Esophagus squamous epithelium (tissue), 5 donors: Measurements from ENCODE around the gene AGAP2. TPM values are rescaled to one million over a fixed set of nuclear protein-coding genes. Genes with fewer than 3 reads are reported as not detected.

Source experiments
- DNase-seq: peaks from one replicate; lab custom pipeline; 2025; lab: John Stamatoyannopoulos, UW
- H3K27ac ChIP-seq, 4 donors: fragments of 200-600 bp; sonication (generic); one replicate each; pipeline ENCODE4 v1.5.1; 2016 to 2019; ENCODE audit warnings: mild to moderate bottlenecking in 1 of 4
- H3K27me3 ChIP-seq, 4 donors: fragments of 200-600 bp; sonication (generic); 1 replicate in 3 of 4; 2 replicates in 1 of 4; pipeline versions ENCODE4 v1.5.1 to v1.6.0; 2017 to 2021; ENCODE audit warnings: antibody characterized with exemption in 1 of 4
- H3K36me3 ChIP-seq, 3 donors: fragments of 200-600 bp; sonication (generic); one replicate each; pipeline ENCODE4 v1.5.1; 2016 to 2019
- H3K4me1 ChIP-seq, 3 donors: fragments of 200-600 bp; sonication (generic); one replicate each; pipeline ENCODE4 v1.5.1; 2017 to 2019
- H3K4me3 ChIP-seq, 4 donors: fragments of 200-600 bp; sonication (generic); 1 replicate in 3 of 4; 2 replicates in 1 of 4; pipeline ENCODE4 v1.5.1; 2016 to 2019; ENCODE audit warnings: mild to moderate bottlenecking in 2 of 4, moderate library complexity in 1 of 4
- H3K9me3 ChIP-seq, 3 donors: fragments of 200-600 bp; sonication (generic); one replicate each; pipeline ENCODE4 v1.5.1; 2016 to 2019
- POLR2A ChIP-seq, 4 donors: fragments of 450-650 bp; IDR thresholded peaks; one replicate each; pipeline ENCODE4 v1.6.1; 2017; ENCODE audit warnings: antibody characterized with exemption in 4 of 4, mild to moderate bottlenecking in 4 of 4, moderate library complexity in 3 of 4
- WGBS, 2 donors: methylation state at CpG; one replicate each; pipeline ENCODE4 v1.1.5; 2018; 5-methylcytosine and 5-hydroxymethylcytosine counted together
- intact Hi-C: fragments of 100-400 bp; cut with DNase I; formaldehyde crosslinking; loops from one replicate; pipeline ENCODE4 v1.15.0; 2022
- total RNA-seq, 4 donors: library from RNA; depleted of rRNA; stranded (reverse); fragments of >200 nt; gene quantifications; one replicate each; pipeline ENCODE4 v1.1.0, GENCODE V29; 2016
- TF ChIP-seq, protein P1 (sequence below), 6 experiments: fragments of 450-650 bp in 4 of 6; fragments of 200-600 bp in 2 of 6; sonication (generic) in 2 of 6; IDR thresholded peaks; one replicate each; pipeline ENCODE4 v1.5.1; 2016 to 2019; ENCODE audit warnings: antibody characterized with exemption in 6 of 6, mild to moderate bottlenecking in 4 of 6, moderate library complexity in 4 of 6
- donor health status: DM: yes; HTN: yes; CAD: no.

AGAP2 gene
- total RNA-seq, 4 donors from 2014 or later = 0.88 to 2.3 (median 1.3) TPM

DNA sequence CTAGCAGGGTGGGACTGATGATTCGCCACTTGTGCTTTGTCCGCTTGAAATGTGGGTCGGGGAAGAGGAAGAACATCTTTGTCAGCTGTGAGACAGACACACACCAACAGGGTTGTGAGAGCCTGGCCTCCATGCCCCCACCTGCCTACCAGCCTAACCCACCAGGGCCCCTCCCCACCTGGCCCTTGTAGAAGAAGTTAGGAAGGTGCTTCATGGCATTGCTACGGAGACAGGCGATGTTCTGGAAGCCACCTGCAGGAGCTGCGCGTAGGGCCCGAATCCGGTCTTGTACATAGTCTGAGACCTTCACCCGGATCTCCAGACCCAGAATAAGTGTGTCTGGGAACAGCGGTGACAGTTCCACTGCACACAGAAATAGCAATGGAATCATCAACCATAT is 31.1 kb upstream of the AGAP2 start:
- Histone ChIP-seq H3K27me3 (peaks cover 0 to 29% (median 8%) of the 10 kb centered on the region in 4 donors), H3K4me3 (no peak overlapping the region), H3K4me1 (peaks cover 34 to 54% (median 39%) of the 10 kb centered on the region in 3 donors), H3K9me3 (no peaks in the 10 kb centered on the region), H3K27ac (no peak overlapping the region), H3K36me3 (peaks cover 0 to 38% (median 5%) of the 10 kb centered on the region in 3 donors)
- DNase-seq = no peak
- 94 to 100% methylated on average over 2 to 9 of the region's 11 CpGs for WGBS, 2 donors
- TF ChIP-seq, protein P1, sequence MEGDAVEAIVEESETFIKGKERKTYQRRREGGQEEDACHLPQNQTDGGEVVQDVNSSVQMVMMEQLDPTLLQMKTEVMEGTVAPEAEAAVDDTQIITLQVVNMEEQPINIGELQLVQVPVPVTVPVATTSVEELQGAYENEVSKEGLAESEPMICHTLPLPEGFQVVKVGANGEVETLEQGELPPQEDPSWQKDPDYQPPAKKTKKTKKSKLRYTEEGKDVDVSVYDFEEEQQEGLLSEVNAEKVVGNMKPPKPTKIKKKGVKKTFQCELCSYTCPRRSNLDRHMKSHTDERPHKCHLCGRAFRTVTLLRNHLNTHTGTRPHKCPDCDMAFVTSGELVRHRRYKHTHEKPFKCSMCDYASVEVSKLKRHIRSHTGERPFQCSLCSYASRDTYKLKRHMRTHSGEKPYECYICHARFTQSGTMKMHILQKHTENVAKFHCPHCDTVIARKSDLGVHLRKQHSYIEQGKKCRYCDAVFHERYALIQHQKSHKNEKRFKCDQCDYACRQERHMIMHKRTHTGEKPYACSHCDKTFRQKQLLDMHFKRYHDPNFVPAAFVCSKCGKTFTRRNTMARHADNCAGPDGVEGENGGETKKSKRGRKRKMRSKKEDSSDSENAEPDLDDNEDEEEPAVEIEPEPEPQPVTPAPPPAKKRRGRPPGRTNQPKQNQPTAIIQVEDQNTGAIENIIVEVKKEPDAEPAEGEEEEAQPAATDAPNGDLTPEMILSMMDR (IDR thresholded peaks at IDR 0.05) = no peak
- TF ChIP-seq POLR2A (IDR thresholded peaks at IDR 0.05) = no peak
- intact Hi-C loops = no loop called here

DNA sequence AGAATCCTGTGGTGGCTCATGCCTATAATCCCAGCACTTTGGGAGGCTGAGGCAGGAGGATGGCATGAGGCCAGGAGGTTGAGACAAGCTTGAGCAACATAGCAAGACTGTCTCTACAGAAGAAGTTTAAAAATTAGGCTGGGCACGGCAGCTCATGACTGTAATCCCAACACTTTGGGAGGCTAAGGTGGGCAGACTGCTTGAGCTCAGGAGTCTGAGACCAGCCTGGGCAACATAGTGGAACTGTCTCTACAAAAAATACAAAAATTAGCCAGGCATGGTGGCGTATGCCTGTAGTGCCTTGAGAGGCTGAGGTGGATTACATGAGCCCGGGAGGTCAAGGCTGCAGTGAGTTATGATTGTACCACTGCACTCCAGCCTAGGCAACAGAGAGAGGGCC is 29.3 kb upstream of the AGAP2 start:
- no peak for TF ChIP-seq POLR2A (IDR thresholded peaks at IDR 0.05)
- TF ChIP-seq, protein P1 (IDR thresholded peaks at IDR 0.05) = no peak
- Histone ChIP-seq H3K9me3 (no peaks in the 10 kb centered on the region), H3K36me3 (peaks cover 0 to 33% (median 5%) of the 10 kb centered on the region in 3 donors), H3K27ac (no peak overlapping the region), H3K4me1 (peaks cover 33 to 45% (median 35%) of the 10 kb centered on the region in 3 donors), H3K27me3 (peaks cover 0 to 46% (median 10%) of the 10 kb centered on the region in 4 donors), H3K4me3 (no peak overlapping the region)
- no peak for DNase-seq
- WGBS, 2 donors = 88 to 95% methylated on average over 3 of the region's 3 CpGs
- intact Hi-C loops = no loop called here

DNA sequence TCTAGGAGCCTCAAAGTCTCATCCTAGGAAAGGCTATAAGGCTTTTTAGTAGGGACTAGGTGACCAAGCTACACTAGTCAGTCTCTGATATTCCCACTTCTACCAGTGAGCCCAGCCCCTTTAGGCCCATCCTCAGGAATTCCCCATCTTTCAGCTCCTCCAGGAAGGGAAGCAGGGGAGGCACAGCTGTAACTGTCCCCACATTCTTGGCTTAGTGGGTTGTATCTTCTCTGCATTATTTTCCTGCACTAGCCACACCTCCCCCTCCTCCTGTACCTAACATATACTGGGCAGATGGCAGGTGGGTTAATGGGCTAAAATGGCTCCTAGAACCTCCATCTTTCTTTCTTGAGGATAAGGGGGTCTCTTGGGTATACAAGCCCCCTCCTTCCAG is 28.8 kb upstream of the AGAP2 start:
- no peak overlapping the region for H3K4me3 ChIP-seq
- no peak for DNase-seq
- H3K27ac ChIP-seq = no peak overlapping the region
- intact Hi-C loops = no loop called here
- TF ChIP-seq POLR2A (IDR thresholded peaks at IDR 0.05) = no peak
- TF ChIP-seq, protein P1 (IDR thresholded peaks at IDR 0.05) = no peak
- peaks cover 0 to 33% (median 5%) of the 10 kb centered on the region in 3 donors for H3K36me3 ChIP-seq
- H3K27me3 ChIP-seq = peaks cover 0 to 51% (median 10%) of the 10 kb centered on the region in 4 donors
- no peaks in the 10 kb centered on the region for H3K9me3 ChIP-seq
- peaks cover 33 to 44% (median 35%) of the 10 kb centered on the region in 3 donors for H3K4me1 ChIP-seq

DNA sequence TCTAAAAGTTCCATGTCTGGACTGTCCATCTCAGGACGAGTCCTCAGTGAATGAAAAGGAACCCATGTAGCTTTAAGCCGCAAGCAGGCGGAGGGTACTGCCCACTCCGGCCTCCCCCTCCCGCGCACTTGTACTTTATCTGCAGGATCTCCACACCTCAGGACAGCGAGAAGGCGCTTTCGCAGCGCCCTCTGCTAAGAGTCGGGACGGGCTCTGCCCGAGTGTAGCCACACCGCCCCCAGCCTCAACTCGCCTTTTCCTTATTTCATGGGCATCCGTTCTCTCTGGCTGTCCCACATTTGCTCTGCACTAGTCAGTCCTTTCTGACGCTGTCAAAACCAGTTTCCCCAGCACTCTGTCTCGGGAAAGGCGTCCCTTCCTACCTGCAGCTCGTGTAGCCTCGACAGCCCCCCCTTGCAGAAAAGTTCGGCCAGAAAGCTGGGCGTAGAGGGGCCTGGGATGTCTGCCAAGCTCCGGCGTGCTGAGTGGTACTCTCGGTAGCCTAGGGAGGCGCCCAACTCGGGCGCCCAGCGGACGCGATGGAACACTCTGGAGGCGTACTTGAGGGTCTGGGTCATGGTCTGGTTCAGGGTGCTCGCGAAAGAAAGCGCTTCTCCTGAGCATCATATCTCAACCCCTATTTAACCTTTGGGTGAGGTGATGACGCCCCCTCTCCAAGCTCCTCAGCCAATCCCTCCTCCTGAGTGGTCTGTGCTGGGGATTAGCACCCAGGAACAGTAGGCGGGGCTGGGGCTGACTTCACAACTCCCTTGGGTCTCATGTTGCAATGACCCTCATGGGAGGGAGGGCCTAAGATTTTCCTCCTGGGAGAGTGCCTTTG is 28.1 kb upstream of the AGAP2 start, which contains the start of gene CYP27B1:
Gene CYP27B1 (minus strand): TSS at position 615 of the 841 bp plus-strand sequence. CDS start 37 bp downstream, at position 578.
- TF ChIP-seq POLR2A (IDR thresholded peaks at IDR 0.05) = no peak
- TF ChIP-seq, protein P1 (IDR thresholded peaks at IDR 0.05) = no peak
- no peak for DNase-seq
- 3 to 12% methylated on average over 16 to 22 of the region's 38 CpGs for WGBS, 2 donors
- Histone ChIP-seq H3K4me3 (peak within 1 kb of the TSS; percentile 23 to 70 (median 52)), H3K27me3 (peaks cover 0 to 55% (median 10%) of the 10 kb centered on the region in 4 donors), H3K4me1 (peaks cover 32 to 44% (median 35%) of the 10 kb centered on the region in 3 donors), H3K9me3 (no peaks in the 10 kb centered on the region), H3K36me3 (peaks cover 0 to 33% (median 5%) of the 10 kb centered on the region in 3 donors), H3K27ac (no peak within 1 kb of the TSS)
- intact Hi-C loops = no loop called here
